ENCODE results near the gene TMEM271. TPM values are rescaled to one million over a fixed set of nuclear protein-coding genes. Genes with fewer than 3 reads are reported as not detected.
"Not testable (repeated sequence)": the region's sequence is repeated elsewhere in the genome, so short reads cannot be mapped to it uniquely, and the experiment has no call there.

TMEM271 gene
- total and polyA plus RNA-seq, 4 donors: not detected

DNA sequence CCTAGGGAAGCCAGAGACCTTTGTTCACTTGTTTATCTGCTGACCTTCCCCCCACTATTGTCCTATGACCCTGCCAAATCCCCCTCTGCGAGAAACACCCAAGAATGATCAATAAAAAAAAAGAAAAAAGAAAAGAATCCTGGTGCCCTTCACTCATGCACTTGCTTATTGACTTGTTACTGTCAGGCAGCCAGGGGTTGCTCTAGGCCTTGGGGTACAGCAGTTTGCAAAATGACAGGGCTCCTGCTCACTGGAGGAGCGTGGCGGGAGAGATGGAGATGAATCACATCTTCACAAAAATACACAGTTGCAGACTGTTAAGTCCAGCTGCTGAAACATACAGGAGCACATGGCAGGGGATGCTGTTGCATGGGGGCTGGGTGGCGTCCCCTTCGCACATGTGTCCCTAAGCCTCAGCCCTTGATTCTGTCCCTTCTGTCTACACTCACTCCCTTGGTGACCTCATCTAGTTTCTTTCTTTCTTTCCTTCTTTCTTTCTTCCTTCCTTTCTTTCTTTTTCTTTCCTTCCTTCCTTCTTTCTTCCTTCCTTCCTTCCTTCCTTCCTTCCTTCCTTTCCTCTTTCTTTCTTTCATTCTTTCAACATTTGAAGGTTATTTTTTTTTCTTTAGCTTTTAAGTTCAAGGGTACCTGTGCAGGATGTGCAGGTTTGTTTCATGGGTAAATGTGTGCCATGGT, 16.9 kb upstream of the TMEM271 start:
- 50% methylated on average over 5 of the region's 5 CpGs for WGBS
- Histone ChIP-seq H3K9me3 (ENCODE audit: control insufficient read depth in 4 of 4, low read length in 3 of 4) (peaks cover 2 to 9% (median 5%) of the 10 kb centered on the region in 4 donors), H3K27ac (ENCODE audit: low read depth in 1 of 2, low read length in 2 of 2) (no peak overlapping the region), H3K4me3 (ENCODE audit: low read depth in 1 of 3, low read length in 3 of 3) (no peak overlapping the region), H3K36me3 (ENCODE audit: control insufficient read depth in 4 of 4, insufficient read depth in 3 of 4, low read depth in 1 of 4, low read length in 3 of 4) (no peaks in the 10 kb centered on the region), H3K9ac (ENCODE audit: low read depth in 1 of 2, low read length in 2 of 2) (no peak overlapping the region), H3K27me3 (ENCODE audit: control insufficient read depth in 4 of 4, insufficient read depth in 4 of 4, low read length in 3 of 4) (no peaks in the 10 kb centered on the region), H3K4me1 (ENCODE audit: control insufficient read depth in 4 of 4, insufficient read depth in 4 of 4, low read length in 3 of 4) (no peaks in the 10 kb centered on the region)
- no peak for DNase-seq (ENCODE audit: low spot score)
- TF ChIP-seq, protein P1, sequence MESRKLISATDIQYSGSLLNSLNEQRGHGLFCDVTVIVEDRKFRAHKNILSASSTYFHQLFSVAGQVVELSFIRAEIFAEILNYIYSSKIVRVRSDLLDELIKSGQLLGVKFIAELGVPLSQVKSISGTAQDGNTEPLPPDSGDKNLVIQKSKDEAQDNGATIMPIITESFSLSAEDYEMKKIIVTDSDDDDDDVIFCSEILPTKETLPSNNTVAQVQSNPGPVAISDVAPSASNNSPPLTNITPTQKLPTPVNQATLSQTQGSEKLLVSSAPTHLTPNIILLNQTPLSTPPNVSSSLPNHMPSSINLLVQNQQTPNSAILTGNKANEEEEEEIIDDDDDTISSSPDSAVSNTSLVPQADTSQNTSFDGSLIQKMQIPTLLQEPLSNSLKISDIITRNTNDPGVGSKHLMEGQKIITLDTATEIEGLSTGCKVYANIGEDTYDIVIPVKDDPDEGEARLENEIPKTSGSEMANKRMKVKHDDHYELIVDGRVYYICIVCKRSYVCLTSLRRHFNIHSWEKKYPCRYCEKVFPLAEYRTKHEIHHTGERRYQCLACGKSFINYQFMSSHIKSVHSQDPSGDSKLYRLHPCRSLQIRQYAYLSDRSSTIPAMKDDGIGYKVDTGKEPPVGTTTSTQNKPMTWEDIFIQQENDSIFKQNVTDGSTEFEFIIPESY (IDR thresholded peaks at IDR 0.05): no peak
- TF ChIP-seq SP1 (IDR thresholded peaks at IDR 0.05) (no peak), RAD21 (IDR thresholded peaks at IDR 0.05) (no peak), NR2F2 (IDR thresholded peaks at IDR 0.05) (no peak), HNF4G (IDR thresholded peaks at IDR 0.05) (no peak), TAF1 (conservative IDR thresholded peaks at IDR 0.05) (no peak), FOXA2 (IDR thresholded peaks at IDR 0.05) (no peak), YY1 (IDR thresholded peaks at IDR 0.05) (no peak), JUND (IDR thresholded peaks at IDR 0.05) (no peak)
- TF ChIP-seq, protein P2, sequence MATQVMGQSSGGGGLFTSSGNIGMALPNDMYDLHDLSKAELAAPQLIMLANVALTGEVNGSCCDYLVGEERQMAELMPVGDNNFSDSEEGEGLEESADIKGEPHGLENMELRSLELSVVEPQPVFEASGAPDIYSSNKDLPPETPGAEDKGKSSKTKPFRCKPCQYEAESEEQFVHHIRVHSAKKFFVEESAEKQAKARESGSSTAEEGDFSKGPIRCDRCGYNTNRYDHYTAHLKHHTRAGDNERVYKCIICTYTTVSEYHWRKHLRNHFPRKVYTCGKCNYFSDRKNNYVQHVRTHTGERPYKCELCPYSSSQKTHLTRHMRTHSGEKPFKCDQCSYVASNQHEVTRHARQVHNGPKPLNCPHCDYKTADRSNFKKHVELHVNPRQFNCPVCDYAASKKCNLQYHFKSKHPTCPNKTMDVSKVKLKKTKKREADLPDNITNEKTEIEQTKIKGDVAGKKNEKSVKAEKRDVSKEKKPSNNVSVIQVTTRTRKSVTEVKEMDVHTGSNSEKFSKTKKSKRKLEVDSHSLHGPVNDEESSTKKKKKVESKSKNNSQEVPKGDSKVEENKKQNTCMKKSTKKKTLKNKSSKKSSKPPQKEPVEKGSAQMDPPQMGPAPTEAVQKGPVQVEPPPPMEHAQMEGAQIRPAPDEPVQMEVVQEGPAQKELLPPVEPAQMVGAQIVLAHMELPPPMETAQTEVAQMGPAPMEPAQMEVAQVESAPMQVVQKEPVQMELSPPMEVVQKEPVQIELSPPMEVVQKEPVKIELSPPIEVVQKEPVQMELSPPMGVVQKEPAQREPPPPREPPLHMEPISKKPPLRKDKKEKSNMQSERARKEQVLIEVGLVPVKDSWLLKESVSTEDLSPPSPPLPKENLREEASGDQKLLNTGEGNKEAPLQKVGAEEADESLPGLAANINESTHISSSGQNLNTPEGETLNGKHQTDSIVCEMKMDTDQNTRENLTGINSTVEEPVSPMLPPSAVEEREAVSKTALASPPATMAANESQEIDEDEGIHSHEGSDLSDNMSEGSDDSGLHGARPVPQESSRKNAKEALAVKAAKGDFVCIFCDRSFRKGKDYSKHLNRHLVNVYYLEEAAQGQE (IDR thresholded peaks at IDR 0.05): no peak
- TF ChIP-seq, protein P3, sequence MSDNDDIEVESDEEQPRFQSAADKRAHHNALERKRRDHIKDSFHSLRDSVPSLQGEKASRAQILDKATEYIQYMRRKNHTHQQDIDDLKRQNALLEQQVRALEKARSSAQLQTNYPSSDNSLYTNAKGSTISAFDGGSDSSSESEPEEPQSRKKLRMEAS (IDR thresholded peaks at IDR 0.05): no peak

DNA sequence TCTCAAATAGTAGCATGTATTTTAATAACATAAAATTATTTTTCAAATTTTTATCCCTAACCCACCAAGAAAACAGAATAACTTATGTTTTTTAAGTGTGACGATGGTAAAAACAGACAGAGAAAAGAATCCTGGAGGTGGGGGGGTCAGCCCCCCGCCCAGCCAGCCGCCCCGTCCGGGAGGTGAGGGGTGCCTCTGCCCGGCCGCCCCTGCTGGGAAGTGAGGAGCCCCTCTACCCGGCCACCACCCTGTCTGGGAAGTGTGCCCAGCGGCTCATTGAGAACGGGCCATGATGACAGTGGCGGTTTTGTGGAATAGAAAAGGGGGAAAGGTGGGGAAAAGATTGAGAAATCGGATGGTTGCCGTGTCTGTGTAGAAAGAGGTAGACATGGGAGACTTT, 16.1 kb upstream of the TMEM271 start:
- H3K9me3 ChIP-seq (ENCODE audit: control insufficient read depth in 4 of 4, low read length in 3 of 4); H3K36me3 ChIP-seq (ENCODE audit: control insufficient read depth in 4 of 4, insufficient read depth in 3 of 4, low read depth in 1 of 4, low read length in 3 of 4); H3K27ac ChIP-seq (ENCODE audit: low read depth in 1 of 2, low read length in 2 of 2); H3K27me3 ChIP-seq (ENCODE audit: control insufficient read depth in 4 of 4, insufficient read depth in 4 of 4, low read length in 3 of 4); DNase-seq (ENCODE audit: low spot score); H3K4me1 ChIP-seq (ENCODE audit: control insufficient read depth in 4 of 4, insufficient read depth in 4 of 4, low read length in 3 of 4); H3K9ac ChIP-seq (ENCODE audit: low read depth in 1 of 2, low read length in 2 of 2); H3K4me3 ChIP-seq (ENCODE audit: low read depth in 1 of 3, low read length in 3 of 3): not testable (repeated sequence)
- 80% methylated on average over 11 of the region's 13 CpGs for WGBS

DNA sequence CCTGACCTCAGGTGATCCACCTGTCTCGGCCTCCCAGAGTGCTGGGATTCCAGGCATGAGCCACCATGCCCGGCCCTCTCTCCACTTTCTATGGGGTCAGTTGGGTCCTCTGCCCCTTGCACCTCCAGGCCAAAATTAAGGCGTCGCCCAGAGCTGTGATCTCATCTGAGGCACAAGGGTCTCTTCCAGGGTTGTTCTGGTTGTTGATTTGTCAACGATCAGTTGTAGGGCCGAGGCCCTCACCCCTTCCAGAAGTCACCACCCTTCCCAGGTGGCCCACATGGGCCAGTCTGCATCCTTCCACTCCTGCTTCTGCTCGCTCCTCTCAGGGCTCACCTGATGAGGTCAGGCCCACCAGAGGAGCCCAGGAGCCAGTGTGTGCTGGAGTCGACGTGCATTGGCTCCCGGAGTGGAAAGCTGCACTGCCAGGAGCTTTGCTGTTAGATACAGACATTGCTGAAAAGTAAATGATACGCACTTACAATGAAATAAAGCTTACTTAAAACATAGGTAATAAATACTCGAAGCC, 14.3 kb upstream of the TMEM271 start:
- Histone ChIP-seq H3K4me3 (ENCODE audit: low read depth in 1 of 3, low read length in 3 of 3) (no peak overlapping the region), H3K36me3 (ENCODE audit: control insufficient read depth in 4 of 4, insufficient read depth in 3 of 4, low read depth in 1 of 4, low read length in 3 of 4) (no peaks in the 10 kb centered on the region), H3K27ac (ENCODE audit: low read depth in 1 of 2, low read length in 2 of 2) (no peak overlapping the region), H3K9ac (ENCODE audit: low read depth in 1 of 2, low read length in 2 of 2) (no peak overlapping the region), H3K9me3 (ENCODE audit: control insufficient read depth in 4 of 4, low read length in 3 of 4) (peaks cover 5 to 9% (median 8%) of the 10 kb centered on the region in 4 donors), H3K27me3 (ENCODE audit: control insufficient read depth in 4 of 4, insufficient read depth in 4 of 4, low read length in 3 of 4) (no peaks in the 10 kb centered on the region), H3K4me1 (ENCODE audit: control insufficient read depth in 4 of 4, insufficient read depth in 4 of 4, low read length in 3 of 4) (no peaks in the 10 kb centered on the region)
- DNase-seq (ENCODE audit: low spot score): no peak
- 89% methylated on average over 12 of the region's 12 CpGs for WGBS
- TF ChIP-seq FOXA1 (IDR thresholded peaks at IDR 0.05): no peak
- TF ChIP-seq EGR1 (IDR thresholded peaks at IDR 0.05; ENCODE audit: low read depth in 2 of 2): no peak
- TF ChIP-seq, protein P4, sequence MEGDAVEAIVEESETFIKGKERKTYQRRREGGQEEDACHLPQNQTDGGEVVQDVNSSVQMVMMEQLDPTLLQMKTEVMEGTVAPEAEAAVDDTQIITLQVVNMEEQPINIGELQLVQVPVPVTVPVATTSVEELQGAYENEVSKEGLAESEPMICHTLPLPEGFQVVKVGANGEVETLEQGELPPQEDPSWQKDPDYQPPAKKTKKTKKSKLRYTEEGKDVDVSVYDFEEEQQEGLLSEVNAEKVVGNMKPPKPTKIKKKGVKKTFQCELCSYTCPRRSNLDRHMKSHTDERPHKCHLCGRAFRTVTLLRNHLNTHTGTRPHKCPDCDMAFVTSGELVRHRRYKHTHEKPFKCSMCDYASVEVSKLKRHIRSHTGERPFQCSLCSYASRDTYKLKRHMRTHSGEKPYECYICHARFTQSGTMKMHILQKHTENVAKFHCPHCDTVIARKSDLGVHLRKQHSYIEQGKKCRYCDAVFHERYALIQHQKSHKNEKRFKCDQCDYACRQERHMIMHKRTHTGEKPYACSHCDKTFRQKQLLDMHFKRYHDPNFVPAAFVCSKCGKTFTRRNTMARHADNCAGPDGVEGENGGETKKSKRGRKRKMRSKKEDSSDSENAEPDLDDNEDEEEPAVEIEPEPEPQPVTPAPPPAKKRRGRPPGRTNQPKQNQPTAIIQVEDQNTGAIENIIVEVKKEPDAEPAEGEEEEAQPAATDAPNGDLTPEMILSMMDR (IDR thresholded peaks at IDR 0.05; ENCODE audit: low read depth, low read length, missing input control): no peak

Measured in liver (tissue), 9 donors.